Body of pancreas (tissue), 4 donors: Measurements from ENCODE around the gene WRNIP1.

Experiments used
- POLR2A ChIP-seq, 3 donors: fragments of 450-650 bp; IDR thresholded peaks; one replicate each; pipeline ENCODE4 v1.6.1; 2016; ENCODE audit warnings: antibody characterized with exemption in 3 of 3, mild to moderate bottlenecking in 2 of 3
- TF ChIP-seq, protein P1 (sequence below), 7 experiments: fragments of 450-650 bp in 4 of 7; fragments of 200-600 bp in 3 of 7; sonication (generic) in 3 of 7; IDR thresholded peaks; one replicate each; pipeline ENCODE4 v1.5.1; 2016 to 2019; ENCODE audit warnings: antibody characterized with exemption in 7 of 7

DNA sequence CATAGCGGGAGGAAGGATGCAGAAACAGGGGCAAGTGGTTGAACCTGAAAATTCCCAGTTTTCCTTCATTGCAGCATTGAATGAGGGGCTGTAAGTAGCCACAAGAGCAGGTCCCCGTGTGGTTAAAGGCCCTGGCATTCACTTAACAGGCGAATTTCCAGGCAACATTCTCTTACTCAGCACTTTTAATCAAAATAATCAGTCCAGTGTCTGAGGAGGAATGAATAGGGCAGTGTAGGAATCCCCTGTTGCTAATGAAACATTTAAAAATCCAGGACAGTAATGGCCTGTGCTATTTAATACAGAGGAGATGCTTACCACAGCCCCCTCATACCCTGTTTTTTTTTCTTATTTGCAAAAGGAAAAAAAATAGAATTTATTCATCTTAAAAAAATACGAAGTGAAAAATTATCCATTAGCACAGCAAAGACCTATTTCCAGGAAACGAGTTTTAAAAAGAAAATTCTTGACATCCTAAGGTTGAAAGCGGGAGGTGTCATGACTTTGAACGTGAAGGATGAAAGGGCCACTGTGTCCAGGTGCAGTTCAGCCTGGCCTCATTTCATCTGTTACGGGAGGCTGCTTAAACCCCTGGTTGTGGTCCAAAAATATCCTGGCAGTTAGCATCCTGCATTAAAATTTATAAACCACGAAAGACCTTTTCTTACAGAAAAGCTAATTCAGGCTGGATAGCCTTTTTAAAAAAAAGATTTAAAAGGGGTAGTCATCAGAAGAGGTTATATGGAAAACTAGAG is 34.7 kb upstream of the WRNIP1 start:
- TF ChIP-seq, protein P1, sequence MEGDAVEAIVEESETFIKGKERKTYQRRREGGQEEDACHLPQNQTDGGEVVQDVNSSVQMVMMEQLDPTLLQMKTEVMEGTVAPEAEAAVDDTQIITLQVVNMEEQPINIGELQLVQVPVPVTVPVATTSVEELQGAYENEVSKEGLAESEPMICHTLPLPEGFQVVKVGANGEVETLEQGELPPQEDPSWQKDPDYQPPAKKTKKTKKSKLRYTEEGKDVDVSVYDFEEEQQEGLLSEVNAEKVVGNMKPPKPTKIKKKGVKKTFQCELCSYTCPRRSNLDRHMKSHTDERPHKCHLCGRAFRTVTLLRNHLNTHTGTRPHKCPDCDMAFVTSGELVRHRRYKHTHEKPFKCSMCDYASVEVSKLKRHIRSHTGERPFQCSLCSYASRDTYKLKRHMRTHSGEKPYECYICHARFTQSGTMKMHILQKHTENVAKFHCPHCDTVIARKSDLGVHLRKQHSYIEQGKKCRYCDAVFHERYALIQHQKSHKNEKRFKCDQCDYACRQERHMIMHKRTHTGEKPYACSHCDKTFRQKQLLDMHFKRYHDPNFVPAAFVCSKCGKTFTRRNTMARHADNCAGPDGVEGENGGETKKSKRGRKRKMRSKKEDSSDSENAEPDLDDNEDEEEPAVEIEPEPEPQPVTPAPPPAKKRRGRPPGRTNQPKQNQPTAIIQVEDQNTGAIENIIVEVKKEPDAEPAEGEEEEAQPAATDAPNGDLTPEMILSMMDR (IDR thresholded peaks at IDR 0.05) = no peak
- TF ChIP-seq POLR2A (IDR thresholded peaks at IDR 0.05) = no peak
